DND-41 (cell line): Measurements from ENCODE around the gene RELN.

Experiments
- EZH2 ChIP-seq: IDR thresholded peaks from 3 replicates; pipeline ENCODE4 v1.6.1; 2012; ENCODE audit warnings: borderline replicate concordance, low read depth, mild to moderate bottlenecking, moderate library complexity, low read length, inconsistent platforms; ENCODE audit not compliant: severe bottlenecking
- TF ChIP-seq, protein P1 (sequence below): IDR thresholded peaks from 2 replicates; pipeline ENCODE4 v1.5.1; 2012; ENCODE audit warnings: borderline replicate concordance, low read length, moderate library complexity, mild to moderate bottlenecking; ENCODE audit not compliant: poor library complexity, severe bottlenecking; ENCODE audit errors: extremely low read depth

DNA sequence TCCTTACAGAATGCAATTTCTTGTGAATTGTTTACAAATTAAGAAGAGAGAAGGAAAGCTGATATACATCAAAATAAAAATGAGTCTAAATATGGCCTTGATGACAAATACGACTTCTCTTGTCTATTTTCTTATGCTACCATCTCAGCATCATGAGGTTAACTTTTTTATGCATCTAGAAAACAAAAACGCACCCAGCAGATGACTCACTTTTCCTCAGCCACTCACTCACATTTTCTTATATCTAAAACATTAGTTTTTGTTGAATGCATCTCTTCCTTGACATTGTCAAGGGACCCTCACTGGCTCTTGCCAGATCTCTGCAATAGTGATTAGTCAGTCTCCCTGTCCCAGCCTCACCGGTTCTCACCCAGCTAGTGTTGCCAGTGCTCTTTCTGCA lies 287.0 kb downstream of the RELN start:
- TF ChIP-seq, protein P1, sequence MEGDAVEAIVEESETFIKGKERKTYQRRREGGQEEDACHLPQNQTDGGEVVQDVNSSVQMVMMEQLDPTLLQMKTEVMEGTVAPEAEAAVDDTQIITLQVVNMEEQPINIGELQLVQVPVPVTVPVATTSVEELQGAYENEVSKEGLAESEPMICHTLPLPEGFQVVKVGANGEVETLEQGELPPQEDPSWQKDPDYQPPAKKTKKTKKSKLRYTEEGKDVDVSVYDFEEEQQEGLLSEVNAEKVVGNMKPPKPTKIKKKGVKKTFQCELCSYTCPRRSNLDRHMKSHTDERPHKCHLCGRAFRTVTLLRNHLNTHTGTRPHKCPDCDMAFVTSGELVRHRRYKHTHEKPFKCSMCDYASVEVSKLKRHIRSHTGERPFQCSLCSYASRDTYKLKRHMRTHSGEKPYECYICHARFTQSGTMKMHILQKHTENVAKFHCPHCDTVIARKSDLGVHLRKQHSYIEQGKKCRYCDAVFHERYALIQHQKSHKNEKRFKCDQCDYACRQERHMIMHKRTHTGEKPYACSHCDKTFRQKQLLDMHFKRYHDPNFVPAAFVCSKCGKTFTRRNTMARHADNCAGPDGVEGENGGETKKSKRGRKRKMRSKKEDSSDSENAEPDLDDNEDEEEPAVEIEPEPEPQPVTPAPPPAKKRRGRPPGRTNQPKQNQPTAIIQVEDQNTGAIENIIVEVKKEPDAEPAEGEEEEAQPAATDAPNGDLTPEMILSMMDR: no peak
- TF ChIP-seq EZH2: no peak
